Hippocampal formation (tissue), 2 donors: ENCODE measurements around the gene TMEM128.
"Not testable (repeated sequence)": the region's sequence is repeated elsewhere in the genome, so short reads cannot be mapped to it uniquely, and the experiment has no call there.

Source experiments
- DNase-seq, 2 donors: peaks; one replicate each; lab custom pipeline; 2025; lab: John Stamatoyannopoulos, UW

Gene TMEM128

GRCh38 chr4:4254666-4255065 is 6.6 kb upstream of the TMEM128 start:
- peak; percentile 74 to 77 for DNase-seq

GRCh38 chr4:4254199-4254598 is 6.2 kb upstream of the TMEM128 start:
- DNase-seq = no peak

GRCh38 chr4:4249866-4250265 is 1.8 kb upstream of the TMEM128 start:
- no peak for DNase-seq

- DNase-seq = not testable (repeated sequence)
These were observed 1.3 kb upstream of the TMEM128 start for GRCh38 chr4:4249342-4249741.

GRCh38 chr4:4248885-4249203 is 821 bp upstream of the TMEM128 start:
- DNase-seq = no peak

- no peak for DNase-seq
These were observed 361 bp downstream of the TMEM128 start for GRCh38 chr4:4247696-4248028.

- no peak for DNase-seq
These were observed 2.9 kb downstream of the TMEM128 start for GRCh38 chr4:4245172-4245571.

GRCh38 chr4:4239551-4239950 is 8.5 kb downstream of the TMEM128 start:
- not testable (repeated sequence) for DNase-seq

GRCh38 chr4:4233610-4234009 is 14.4 kb downstream of the TMEM128 start:
- no peak for DNase-seq

- DNase-seq = no peak
These were observed 19.7 kb downstream of the TMEM128 start for GRCh38 chr4:4228356-4228668.

- no peak for DNase-seq
These were observed 20.3 kb downstream of the TMEM128 start for GRCh38 chr4:4227510-4228355.

- no peak for DNase-seq
These were observed 21.2 kb downstream of the TMEM128 start, which contains the start of gene OTOP1 for GRCh38 chr4:4226606-4227438. TSS of gene OTOP1 (minus strand) at chr4:4226929. CDS start at chr4:4226864, 65 bp downstream.

GRCh38 chr4:4225915-4226605 is 22.0 kb downstream of the TMEM128 start:
- DNase-seq = no peak

- DNase-seq = no peak
These were observed 30.9 kb downstream of the TMEM128 start for GRCh38 chr4:4217113-4217512.

- DNase-seq = no peak
These were observed 31.4 kb downstream of the TMEM128 start for GRCh38 chr4:4216648-4217047.

- not testable (repeated sequence) for DNase-seq
These were observed 34.3 kb downstream of the TMEM128 start for GRCh38 chr4:4213674-4214073.

GRCh38 chr4:4206204-4206603 is 41.8 kb downstream of the TMEM128 start:
- no peak for DNase-seq

GRCh38 chr4:4204401-4204745 is 43.6 kb downstream of the TMEM128 start:
- DNase-seq = no peak

GRCh38 chr4:4203688-4204400 is 44.2 kb downstream of the TMEM128 start:
- DNase-seq = no peak

- DNase-seq = no peak
These were observed 45.5 kb downstream of the TMEM128 start for GRCh38 chr4:4202510-4202909.

- DNase-seq = no peak
These were observed 47.4 kb downstream of the TMEM128 start for GRCh38 chr4:4200624-4201023.

GRCh38 chr4:4195354-4195753 is 52.7 kb downstream of the TMEM128 start:
- no peak for DNase-seq
